ENCODE data around the gene IMMT.

IMMT gene

GRCh38 chr2:86199834-86200177 lies 4.5 kb upstream of the IMMT start:
- H3K4me3 ChIP-seq (ENCODE audit: low read depth, low read length): peak overlapping the region; percentile 67
- no peak for DNase-seq (ENCODE audit: low read depth)
- no peak for TF ChIP-seq CTCF (conservative IDR thresholded peaks at IDR 0.05; ENCODE audit: low read depth, low read length)

DNA sequence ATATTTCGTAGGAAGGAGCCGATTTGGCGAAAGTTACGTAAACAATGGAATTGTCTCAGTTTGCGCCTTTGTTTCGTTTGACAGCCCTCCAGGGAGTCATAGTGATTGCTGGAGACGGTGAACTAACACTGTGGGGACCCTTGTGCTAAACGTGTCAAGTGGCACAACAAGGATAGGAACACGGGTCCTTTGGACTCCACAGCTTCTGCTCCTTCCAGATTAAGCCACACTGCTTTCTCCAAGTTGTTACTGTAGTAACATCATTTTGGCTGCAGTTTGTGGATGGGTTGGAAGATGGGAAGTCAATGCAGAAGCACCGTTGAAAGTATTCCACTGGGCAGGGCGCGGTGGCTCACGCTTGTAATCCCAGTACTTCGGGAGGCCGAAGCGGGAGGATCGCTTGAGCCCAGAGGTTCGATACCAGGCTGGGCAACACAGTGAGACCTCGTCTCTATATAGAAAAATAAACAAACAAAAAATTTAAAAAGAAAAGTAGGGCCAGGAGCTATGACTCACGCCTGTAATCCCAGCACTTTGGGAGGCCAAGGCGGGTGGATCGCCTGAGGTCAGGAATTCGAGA lies 636 bp upstream of the IMMT start:
- TF ChIP-seq CTCF (conservative IDR thresholded peaks at IDR 0.05; ENCODE audit: low read depth, low read length): no peak
- H3K4me3 ChIP-seq (ENCODE audit: low read depth, low read length): peak overlapping the region; percentile 100
- no peak for DNase-seq (ENCODE audit: low read depth)

GRCh38 chr2:86194751-86195054 lies 559 bp downstream of the IMMT start:
- no peak for DNase-seq (ENCODE audit: low read depth)
- no peak for TF ChIP-seq CTCF (conservative IDR thresholded peaks at IDR 0.05; ENCODE audit: low read depth, low read length)
- H3K4me3 ChIP-seq (ENCODE audit: low read depth, low read length): peak overlapping the region; percentile 100

- peak overlapping the region; percentile 100 for H3K4me3 ChIP-seq (ENCODE audit: low read depth, low read length)
- peak; percentile 19 for TF ChIP-seq CTCF (conservative IDR thresholded peaks at IDR 0.05; ENCODE audit: low read depth, low read length)
- peak; percentile 34 for DNase-seq (ENCODE audit: low read depth)
These were observed 1.2 kb downstream of the IMMT start for GRCh38 chr2:86193901-86194567.

GRCh38 chr2:86189782-86190416 lies 5.4 kb downstream of the IMMT start:
- H3K4me3 ChIP-seq (ENCODE audit: low read depth, low read length): no peak overlapping the region
- TF ChIP-seq CTCF (conservative IDR thresholded peaks at IDR 0.05; ENCODE audit: low read depth, low read length): no peak
- DNase-seq (ENCODE audit: low read depth): no peak

GRCh38 chr2:86186431-86186830 lies 8.8 kb downstream of the IMMT start:
- no peak for TF ChIP-seq CTCF (conservative IDR thresholded peaks at IDR 0.05; ENCODE audit: low read depth, low read length)
- no peak for DNase-seq (ENCODE audit: low read depth)
- H3K4me3 ChIP-seq (ENCODE audit: low read depth, low read length): no peak overlapping the region

Measured in choroid plexus epithelial cell (primary cell).